MCF 10A (cell line): ENCODE results near the gene DRG2. TPM values are rescaled to one million over a fixed set of nuclear protein-coding genes. Genes with fewer than 3 reads are reported as not detected.

ENCODE experiments used
- BruUV-seq: library from RNA; stranded (reverse); fragments of 400-500 nt; replicated peaks from 2 replicates; lab custom pipeline; 2021; lab: Mats Ljungman, UMichigan
- CTCF ChIA-PET: fragments of 300-600 bp; sonication (Branson Sonifier 250); formaldehyde crosslinking; extraction: SDS; loops from one replicate; lab custom pipeline; 2021; ENCODE audit warnings: antibody characterized with exemption, inconsistent platforms; lab: Yijun Ruan, JAX
- POLR2A ChIA-PET: fragments of 300-600, 350-650 bp; sonication (Branson Sonifier 250); formaldehyde crosslinking; extraction: SDS; loops from one replicate; lab custom pipeline; 2020; ENCODE audit warnings: antibody characterized with exemption, inconsistent platforms; lab: Yijun Ruan, JAX
- DNase-seq: peaks from one replicate; pipeline ENCODE4 v3.0.0-alpha.2; 2018; ENCODE audit not compliant: unreplicated experiment
- H3K27ac Mint-ChIP-seq: one replicate; pipeline ENCODE4 v1.8.0; 2022; ENCODE audit warnings: mild to moderate bottlenecking, low read depth, mixed read lengths; ENCODE audit not compliant: unreplicated experiment
- H3K27me3 Mint-ChIP-seq: one replicate; pipeline ENCODE4 v1.8.0; 2022; ENCODE audit warnings: mixed read lengths; ENCODE audit not compliant: insufficient read depth, unreplicated experiment
- H3K36me3 Mint-ChIP-seq: one replicate; pipeline ENCODE4 v1.8.0; 2022; ENCODE audit warnings: mild to moderate bottlenecking, moderate library complexity, mixed read lengths; ENCODE audit not compliant: insufficient read depth, unreplicated experiment
- H3K4me1 Mint-ChIP-seq: one replicate; pipeline ENCODE4 v1.8.0; 2022; ENCODE audit warnings: mixed read lengths; ENCODE audit not compliant: insufficient read depth, unreplicated experiment
- H3K4me3 Mint-ChIP-seq: one replicate; pipeline ENCODE4 v1.8.0; 2022; ENCODE audit warnings: mild to moderate bottlenecking, moderate library complexity, mixed read lengths; ENCODE audit not compliant: unreplicated experiment
- H3K9me3 Mint-ChIP-seq: one replicate; pipeline ENCODE4 v1.8.0; 2022; ENCODE audit warnings: mixed read lengths; ENCODE audit not compliant: unreplicated experiment
- intact Hi-C: fragments of 100-400 bp; cut with micrococcal nuclease; formaldehyde crosslinking; loops from 2 replicates; pipeline ENCODE4 v1.14.1; 2022
- total RNA-seq: library from RNA; stranded (reverse); gene quantifications from 2 replicates; pipeline ENCODE4 v1.2.3, GENCODE V29; 2022
- TF ChIP-seq, protein P1 (sequence below): fragments of 200-600 bp; IDR thresholded peaks from one replicate; pipeline ENCODE4 v1.8.0; 2022; ENCODE audit warnings: antibody characterized with exemption, mild to moderate bottlenecking; ENCODE audit not compliant: unreplicated experiment

The DRG2 gene
- total RNA-seq, 1 experiment from 2014 or later, result 39.5 TPM

DNA sequence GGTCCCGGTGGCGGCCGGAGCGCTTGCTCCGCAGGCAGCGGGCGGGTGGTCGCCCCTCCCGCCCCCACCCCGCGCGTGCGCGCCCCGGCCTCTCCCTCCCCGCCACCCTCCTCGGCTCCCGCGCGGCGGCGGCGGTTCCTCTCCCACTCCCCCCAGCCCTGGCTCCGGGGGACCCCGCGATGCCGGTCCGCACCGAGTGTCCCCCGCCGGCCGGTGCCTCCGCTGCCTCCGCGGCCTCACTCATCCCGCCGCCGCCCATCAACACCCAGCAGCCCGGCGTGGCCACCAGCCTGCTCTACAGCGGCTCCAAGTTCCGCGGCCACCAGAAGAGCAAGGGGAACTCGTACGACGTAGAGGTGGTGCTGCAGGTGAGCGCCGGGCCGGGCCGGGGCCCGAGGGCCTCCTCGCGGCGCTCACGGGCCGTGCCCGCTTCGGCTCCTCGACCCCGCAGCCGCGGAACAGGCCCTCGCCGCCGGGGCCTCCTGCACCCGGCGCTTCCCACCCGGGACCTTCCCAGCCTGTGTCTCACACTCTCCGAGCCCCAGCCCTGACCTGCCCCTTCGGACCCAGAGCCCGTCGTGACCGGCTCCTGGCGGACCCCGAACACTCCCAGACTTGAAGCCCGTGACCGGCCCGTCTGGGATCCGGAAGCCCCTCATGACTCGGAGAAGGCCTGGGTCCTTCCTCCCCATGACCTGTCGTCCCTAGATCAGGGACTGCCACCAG, 48.0 kb upstream of the DRG2 start:
- CTCF ChIA-PET, result interaction anchor here (0.9 kb wide), 1 partner anchor 119 kb away, joined by 3 read pairs; no protein-coding TSS in a partner anchor
- peaks cover 40% of the 10 kb centered on the region for H3K4me1 Mint-ChIP-seq
- TF ChIP-seq, protein P1, sequence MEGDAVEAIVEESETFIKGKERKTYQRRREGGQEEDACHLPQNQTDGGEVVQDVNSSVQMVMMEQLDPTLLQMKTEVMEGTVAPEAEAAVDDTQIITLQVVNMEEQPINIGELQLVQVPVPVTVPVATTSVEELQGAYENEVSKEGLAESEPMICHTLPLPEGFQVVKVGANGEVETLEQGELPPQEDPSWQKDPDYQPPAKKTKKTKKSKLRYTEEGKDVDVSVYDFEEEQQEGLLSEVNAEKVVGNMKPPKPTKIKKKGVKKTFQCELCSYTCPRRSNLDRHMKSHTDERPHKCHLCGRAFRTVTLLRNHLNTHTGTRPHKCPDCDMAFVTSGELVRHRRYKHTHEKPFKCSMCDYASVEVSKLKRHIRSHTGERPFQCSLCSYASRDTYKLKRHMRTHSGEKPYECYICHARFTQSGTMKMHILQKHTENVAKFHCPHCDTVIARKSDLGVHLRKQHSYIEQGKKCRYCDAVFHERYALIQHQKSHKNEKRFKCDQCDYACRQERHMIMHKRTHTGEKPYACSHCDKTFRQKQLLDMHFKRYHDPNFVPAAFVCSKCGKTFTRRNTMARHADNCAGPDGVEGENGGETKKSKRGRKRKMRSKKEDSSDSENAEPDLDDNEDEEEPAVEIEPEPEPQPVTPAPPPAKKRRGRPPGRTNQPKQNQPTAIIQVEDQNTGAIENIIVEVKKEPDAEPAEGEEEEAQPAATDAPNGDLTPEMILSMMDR, result no peak
- POLR2A ChIA-PET, result interaction anchor here (1.0 to 1.2 kb wide), 2 partner anchors 17 to 219 kb away, joined by 3 to 5 read pairs; partner anchors contain the start of gene FLII
- H3K27ac Mint-ChIP-seq, result peak overlapping the region; percentile 72
- H3K4me3 Mint-ChIP-seq, result peak overlapping the region; percentile 75
- no peaks in the 10 kb centered on the region for H3K9me3 Mint-ChIP-seq
- H3K36me3 Mint-ChIP-seq, result peaks cover 13% of the 10 kb centered on the region
- peak; percentile 18 for DNase-seq
- intact Hi-C loops, result loop anchor here (1.0 to 10.0 kb wide), 2 partner anchors 67 to 355 kb away; partner anchors contain the start of genes DRC3, RAI1 and TOM1L2
- no TSS peak for BruUV-seq
- H3K27me3 Mint-ChIP-seq, result no peaks in the 10 kb centered on the region

DNA sequence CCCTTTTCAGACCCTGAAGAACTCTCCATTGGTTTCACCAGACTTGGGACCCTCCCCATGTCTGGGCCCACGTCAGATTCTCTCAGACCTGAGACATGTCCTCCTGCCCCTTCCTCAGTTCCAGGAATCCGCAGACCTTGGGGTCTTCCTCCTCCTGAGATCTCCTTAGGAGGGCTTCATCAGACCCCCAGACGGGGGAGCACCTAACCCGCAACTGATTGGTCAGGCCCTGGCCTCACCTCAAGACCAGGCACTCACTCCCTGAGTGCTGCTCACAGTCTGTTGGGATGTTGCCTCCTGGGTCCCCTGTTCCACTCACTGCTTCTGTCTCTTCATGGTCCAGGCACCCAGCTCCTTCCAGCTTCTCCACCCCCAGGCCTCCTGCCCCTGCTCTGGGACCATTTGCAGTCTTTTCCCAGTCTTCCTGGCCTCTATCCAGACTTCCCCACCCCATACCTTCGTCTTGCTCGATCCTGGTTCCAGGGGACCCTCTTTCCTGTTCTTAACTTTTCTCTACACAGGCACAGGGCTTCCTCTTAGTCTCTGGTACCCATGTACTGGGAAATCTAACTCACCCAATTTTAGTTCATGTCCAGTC, 47.4 kb upstream of the DRG2 start:
- no peak for DNase-seq
- Mint-ChIP-seq H3K4me3 (peak overlapping the region; percentile 75), H3K4me1 (peaks cover 40% of the 10 kb centered on the region), H3K27ac (peak overlapping the region; percentile 72), H3K9me3 (no peaks in the 10 kb centered on the region), H3K36me3 (peaks cover 8% of the 10 kb centered on the region), H3K27me3 (no peaks in the 10 kb centered on the region)
- no TSS peak for BruUV-seq
- TF ChIP-seq, protein P1, result no peak
- CTCF ChIA-PET, result no interaction called here
- POLR2A ChIA-PET, result interaction anchor here (1.0 kb wide), 1 partner anchor 17 kb away, joined by 3 read pairs; no protein-coding TSS in a partner anchor
- intact Hi-C loops, result no loop called here

DNA sequence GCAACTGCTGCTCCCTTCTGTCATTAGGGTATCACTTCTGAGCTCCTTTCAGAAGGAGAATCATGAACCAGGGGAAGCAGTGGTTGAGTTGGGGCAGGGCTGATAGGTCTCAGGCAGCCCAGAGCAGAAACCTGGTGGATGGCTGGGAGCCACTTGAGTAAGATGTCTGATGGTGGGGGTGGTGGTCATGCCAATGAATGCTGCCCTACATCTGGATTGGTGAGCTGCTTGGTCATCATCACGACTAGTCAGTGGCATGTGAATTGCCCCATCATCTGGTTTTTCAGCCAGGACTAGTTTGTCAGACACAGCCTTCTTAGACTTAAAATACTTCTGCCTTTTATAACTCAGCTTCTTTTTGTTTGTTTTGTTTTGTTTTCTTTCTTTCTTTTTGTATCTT, 46.0 kb upstream of the DRG2 start:
- H3K9me3 Mint-ChIP-seq, result no peaks in the 10 kb centered on the region
- intact Hi-C loops, result no loop called here
- TF ChIP-seq, protein P1, result no peak
- H3K27ac Mint-ChIP-seq, result no peak overlapping the region
- H3K4me3 Mint-ChIP-seq, result peak overlapping the region; percentile 75
- H3K4me1 Mint-ChIP-seq, result peaks cover 40% of the 10 kb centered on the region
- peak; percentile 27 for DNase-seq
- ChIA-PET CTCF (interaction anchor here (0.6 to 1.6 kb wide), 2 partner anchors 151 to 221 kb away, joined by 3 to 4 read pairs; no protein-coding TSS in a partner anchor), POLR2A (interaction anchor here (1.4 kb wide), 1 partner anchor 219 kb away, joined by 3 read pairs; no protein-coding TSS in a partner anchor)
- peaks cover 13% of the 10 kb centered on the region for H3K36me3 Mint-ChIP-seq
- BruUV-seq, result TSS peak; percentile 11
- H3K27me3 Mint-ChIP-seq, result no peaks in the 10 kb centered on the region

DNA sequence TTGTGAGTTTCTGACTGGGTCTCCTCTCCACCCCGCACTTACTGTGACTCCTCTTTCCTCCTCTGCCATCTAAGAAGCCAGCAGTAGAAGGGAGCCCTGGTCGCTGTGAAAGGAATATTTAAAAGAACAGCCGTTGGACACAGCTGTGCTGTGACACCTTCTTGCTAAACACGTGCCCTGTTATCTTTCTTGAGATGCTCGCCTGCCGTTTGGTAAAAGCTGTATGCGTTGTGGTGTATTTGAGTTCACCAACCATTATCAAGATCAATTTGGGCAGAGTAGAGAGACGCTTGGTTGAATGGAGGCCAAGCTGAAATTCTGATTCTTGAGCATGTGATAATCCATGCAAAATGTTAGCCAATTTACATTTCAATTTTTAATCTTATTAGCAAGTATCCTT, 44.8 kb upstream of the DRG2 start:
- Mint-ChIP-seq H3K27ac (no peak overlapping the region), H3K4me1 (peaks cover 30% of the 10 kb centered on the region), H3K4me3 (no peak overlapping the region), H3K27me3 (no peaks in the 10 kb centered on the region), H3K36me3 (peaks cover 18% of the 10 kb centered on the region), H3K9me3 (no peaks in the 10 kb centered on the region)
- no peak for DNase-seq
- ChIA-PET POLR2A (interaction anchor here (0.7 kb wide), 1 partner anchor 135 kb away, joined by 3 read pairs; no protein-coding TSS in a partner anchor), CTCF (interaction anchor here (0.8 to 1.6 kb wide), 3 partner anchors 116 to 152 kb away, joined by 3 to 4 read pairs (median 3); no protein-coding TSS in a partner anchor)
- TF ChIP-seq, protein P1, result no peak
- intact Hi-C loops, result no loop called here
- no TSS peak for BruUV-seq
